IPS-20b (cell line): ENCODE results near the gene DUOXA1.

Experiments used
- H3K27ac ChIP-seq: one replicate; pipeline ENCODE4 v1.5.1; 2013; ENCODE audit warnings: low read length
- H3K27me3 ChIP-seq: 2 replicates; pipeline ENCODE4 v1.6.1; 2013; ENCODE audit warnings: mild to moderate bottlenecking, low read length, inconsistent platforms; ENCODE audit not compliant: insufficient read depth
- H3K36me3 ChIP-seq: 2 replicates; pipeline ENCODE4 v1.6.1; 2013; ENCODE audit warnings: low read depth, mild to moderate bottlenecking, inconsistent platforms, low read length, moderate library complexity; ENCODE audit not compliant: insufficient read depth
- H3K4me1 ChIP-seq: 2 replicates; pipeline ENCODE4 v1.6.1; 2013; ENCODE audit warnings: mild to moderate bottlenecking, control low read depth, inconsistent platforms, low read length, moderate library complexity; ENCODE audit not compliant: insufficient read depth
- H3K4me3 ChIP-seq: 2 replicates; pipeline ENCODE4 v1.5.1; 2013; ENCODE audit warnings: mild to moderate bottlenecking, low read length, inconsistent platforms
- H3K9ac ChIP-seq: 2 replicates; pipeline ENCODE4 v1.6.1; 2013; ENCODE audit warnings: low read depth, mild to moderate bottlenecking, inconsistent platforms, low read length, moderate library complexity
- H3K9me3 ChIP-seq: 2 replicates; pipeline ENCODE4 v1.6.1; 2013; ENCODE audit warnings: mild to moderate bottlenecking, low read depth, low read length, inconsistent platforms; ENCODE audit not compliant: insufficient read depth

The DUOXA1 gene

GRCh38 chr15:45116006-45116481 is 13.6 kb downstream of the DUOXA1 start:
- no peak overlapping the region for H3K4me3 ChIP-seq
- peaks cover 100% of the 10 kb centered on the region for H3K27me3 ChIP-seq

DNA sequence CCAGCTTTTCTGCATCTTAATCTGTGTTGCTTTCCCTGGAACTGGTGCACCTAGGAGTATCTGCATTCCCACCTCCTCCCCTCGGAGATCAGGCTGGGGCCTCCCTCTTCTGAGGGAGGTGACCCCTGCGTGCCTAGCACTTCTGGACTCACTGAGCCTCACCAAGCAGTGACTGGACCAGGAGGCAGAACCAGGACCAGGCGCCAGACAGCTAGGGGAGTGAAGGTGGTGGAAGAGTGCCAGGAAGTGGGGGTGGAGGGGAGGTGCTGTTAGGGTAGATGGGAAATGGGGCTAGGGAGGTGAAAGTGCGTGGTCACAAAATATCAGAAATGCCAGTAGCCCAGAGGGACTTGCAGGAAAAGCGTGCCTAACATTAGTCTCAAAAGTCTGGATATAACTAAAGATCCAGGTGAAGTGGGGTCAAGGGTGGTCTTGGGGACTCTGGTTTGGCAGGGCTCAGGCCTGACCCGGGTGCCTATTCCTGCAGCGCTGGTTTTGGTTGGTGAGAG is 14.3 kb downstream of the DUOXA1 start:
- H3K27ac ChIP-seq = no peak overlapping the region
- H3K36me3 ChIP-seq = no peaks in the 10 kb centered on the region
- no peak overlapping the region for H3K4me3 ChIP-seq
- H3K4me1 ChIP-seq = no peaks in the 10 kb centered on the region; the same call in 1 of the 2 replicates
- H3K27me3 ChIP-seq = peaks cover 99% of the 10 kb centered on the region
- H3K9me3 ChIP-seq = peaks cover 11% of the 10 kb centered on the region; the same call in 1 of the 2 replicates
- H3K9ac ChIP-seq = no peak overlapping the region

More at GRCh38 chr15:45116006-45116481, 13.6 kb downstream of the DUOXA1 start:
- H3K27ac ChIP-seq = no peak overlapping the region
- H3K4me1 ChIP-seq = no peaks in the 10 kb centered on the region; the same call in 1 of the 2 replicates
- H3K9ac ChIP-seq = no peak overlapping the region
- peaks cover 11% of the 10 kb centered on the region; the same call in 1 of the 2 replicates for H3K9me3 ChIP-seq
- no peaks in the 10 kb centered on the region for H3K36me3 ChIP-seq

DNA sequence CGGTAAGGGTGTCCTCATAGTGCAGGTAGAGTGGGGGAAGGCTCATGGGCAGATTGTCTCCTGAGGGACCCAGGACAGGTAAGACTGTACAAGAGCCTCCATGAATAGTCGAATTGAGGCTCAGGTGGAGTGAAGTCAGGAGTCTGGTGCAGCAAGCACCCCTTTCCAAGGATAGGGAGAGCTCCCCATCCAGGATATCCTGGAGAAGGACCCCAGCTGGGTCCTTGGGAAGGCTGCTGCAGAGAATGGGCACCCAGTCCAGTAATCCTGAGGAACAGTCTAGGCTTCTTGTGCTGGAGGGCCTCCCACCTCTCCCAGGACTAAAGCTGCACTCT is 15.0 kb downstream of the DUOXA1 start:
- peaks cover 11% of the 10 kb centered on the region; the same call in 1 of the 2 replicates for H3K9me3 ChIP-seq
- H3K27ac ChIP-seq = no peak overlapping the region
- H3K36me3 ChIP-seq = no peaks in the 10 kb centered on the region
- H3K4me3 ChIP-seq = no peak overlapping the region
- no peak overlapping the region for H3K9ac ChIP-seq
- peaks cover 99% of the 10 kb centered on the region for H3K27me3 ChIP-seq
- no peaks in the 10 kb centered on the region; the same call in 1 of the 2 replicates for H3K4me1 ChIP-seq

DNA sequence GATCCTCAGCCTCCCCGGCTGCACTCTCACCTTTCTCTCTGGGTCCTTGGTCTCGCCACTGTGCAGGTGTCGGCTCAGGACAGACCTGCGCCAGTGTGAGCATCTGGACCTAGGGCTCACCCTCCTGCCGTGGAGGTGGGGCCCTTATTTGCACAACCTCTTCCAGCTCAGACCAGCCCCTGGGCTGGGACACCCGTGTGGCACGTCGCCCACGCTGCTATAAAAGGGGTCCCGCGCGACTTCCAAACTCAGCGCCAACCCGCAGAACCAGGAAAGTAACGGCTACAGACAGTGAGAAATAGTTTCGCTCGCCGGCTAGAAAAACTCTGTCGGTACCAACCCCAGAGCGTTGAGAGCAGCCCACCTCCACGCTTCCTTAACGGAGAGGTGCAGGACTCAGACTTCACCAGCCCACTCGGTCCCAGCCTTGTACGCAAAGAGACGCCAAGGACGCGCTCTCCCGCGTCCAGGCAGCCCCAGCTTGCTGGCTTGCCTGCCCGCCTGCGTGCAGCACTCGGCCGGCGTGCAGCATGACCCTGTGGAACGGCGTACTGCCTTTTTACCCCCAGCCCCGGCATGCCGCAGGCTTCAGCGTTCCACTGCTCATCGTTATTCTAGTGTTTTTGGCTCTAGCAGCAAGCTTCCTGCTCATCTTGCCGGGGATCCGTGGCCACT is 15.5 kb downstream of the DUOXA1 start, which contains the start of the genes DUOX2 and DUOXA2:
Gene DUOX2, minus strand, starts transcription at position 97 of the 675 bp plus-strand sequence. CDS start 761 bp downstream, outside the sequence.
Gene DUOXA2, plus strand, starts transcription at position 251 of the 675 bp plus-strand sequence. Its CDS starts 280 bp downstream, at position 531.
- no peaks in the 10 kb centered on the region; the same call in 1 of the 2 replicates for H3K4me1 ChIP-seq
- no peak within 1 kb of the TSS for H3K9ac ChIP-seq
- peak within 1 kb of the TSS; percentile 50; the same call in 1 of the 2 replicates for H3K4me3 ChIP-seq
- no peaks in the 10 kb centered on the region for H3K36me3 ChIP-seq
- peaks cover 99% of the 10 kb centered on the region for H3K27me3 ChIP-seq
- no peak within 1 kb of the TSS for H3K27ac ChIP-seq
- H3K9me3 ChIP-seq = peaks cover 11% of the 10 kb centered on the region; the same call in 1 of the 2 replicates

DNA sequence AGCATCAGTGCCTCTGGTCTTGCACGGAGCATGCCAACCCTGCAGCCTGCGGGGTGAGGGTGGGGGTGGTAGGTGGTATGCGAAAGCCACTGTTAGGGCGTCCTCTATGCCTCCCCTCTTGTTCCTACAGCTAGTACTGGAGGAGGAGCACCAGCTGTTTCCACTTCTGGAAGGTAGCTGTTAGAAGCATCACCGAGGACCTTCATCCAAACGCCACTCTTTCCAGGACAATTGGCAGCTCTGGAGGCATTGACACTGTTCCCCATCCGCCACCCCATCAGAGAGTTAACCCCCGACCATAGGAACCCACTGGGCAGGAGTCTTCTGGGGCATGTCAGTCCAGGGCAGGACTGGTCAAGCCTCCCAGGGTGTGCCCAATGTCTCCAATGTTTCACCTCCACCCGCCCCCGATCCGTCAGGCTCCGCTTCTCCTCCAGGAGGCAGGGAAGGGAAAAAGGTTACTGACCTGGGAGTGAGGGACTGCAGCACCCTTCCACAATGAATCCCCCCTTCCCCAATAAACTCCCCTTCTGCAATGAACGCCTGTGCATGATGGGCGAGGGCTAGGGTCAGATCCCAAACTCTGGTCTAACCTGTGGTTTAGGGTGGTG is 16.2 kb downstream of the DUOXA1 start:
- Histone ChIP-seq H3K4me1 (no peaks in the 10 kb centered on the region; the same call in 1 of the 2 replicates), H3K27me3 (peaks cover 99% of the 10 kb centered on the region), H3K9me3 (peaks cover 11% of the 10 kb centered on the region; the same call in 1 of the 2 replicates), H3K9ac (no peak overlapping the region), H3K4me3 (peak overlapping the region; percentile 50; the same call in 1 of the 2 replicates), H3K27ac (no peak overlapping the region), H3K36me3 (no peaks in the 10 kb centered on the region)

DNA sequence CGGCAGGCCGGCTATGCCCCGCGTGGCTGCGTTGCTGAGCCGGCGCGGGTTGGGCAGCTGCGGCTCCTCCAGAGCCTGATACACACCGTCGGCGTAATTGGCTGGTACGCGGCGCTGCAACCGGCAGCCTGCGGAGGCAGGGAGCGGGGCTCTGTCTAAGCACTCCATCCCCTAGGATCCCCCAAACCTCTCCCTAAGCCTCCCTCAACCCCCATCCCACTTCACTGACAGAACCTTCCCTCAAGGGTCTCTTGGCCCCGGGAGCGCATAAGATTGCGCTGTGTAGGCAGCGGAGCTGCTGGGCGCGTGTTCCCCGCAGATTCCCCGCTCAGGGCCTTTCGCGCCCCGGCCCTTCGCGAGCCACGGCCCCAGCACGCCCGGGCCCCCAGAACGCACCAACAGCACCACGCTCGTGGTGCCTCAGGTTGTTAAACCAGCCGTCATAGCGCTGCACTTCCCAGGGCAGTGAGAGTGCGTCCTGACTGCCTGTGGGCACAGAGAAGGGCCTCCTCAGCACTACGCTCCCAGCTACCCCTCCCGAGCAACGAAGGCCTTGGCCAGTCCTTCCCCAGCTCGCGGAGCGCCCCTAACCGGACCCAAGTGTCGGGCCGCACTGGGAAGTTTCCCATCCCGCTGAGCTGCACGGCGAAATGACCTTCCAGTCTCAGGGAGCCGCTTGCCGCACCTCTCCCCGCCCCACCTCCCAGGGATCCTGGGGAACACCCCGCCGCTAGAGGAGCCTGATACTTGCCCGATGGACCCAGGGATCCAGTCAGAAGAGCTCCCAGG is 16.9 kb downstream of the DUOXA1 start:
- Histone ChIP-seq H3K36me3 (no peaks in the 10 kb centered on the region), H3K9me3 (peaks cover 11% of the 10 kb centered on the region; the same call in 1 of the 2 replicates), H3K27me3 (peaks cover 99% of the 10 kb centered on the region), H3K9ac (no peak overlapping the region), H3K27ac (no peak overlapping the region), H3K4me1 (no peaks in the 10 kb centered on the region; the same call in 1 of the 2 replicates), H3K4me3 (peak overlapping the region; percentile 50; the same call in 1 of the 2 replicates)

- no peaks in the 10 kb centered on the region for H3K36me3 ChIP-seq
- no peak overlapping the region for H3K9ac ChIP-seq
- H3K9me3 ChIP-seq = peaks cover 11% of the 10 kb centered on the region; the same call in 1 of the 2 replicates
- peak overlapping the region; percentile 50; the same call in 1 of the 2 replicates for H3K4me3 ChIP-seq
- H3K27me3 ChIP-seq = peaks cover 93% of the 10 kb centered on the region
- no peaks in the 10 kb centered on the region; the same call in 1 of the 2 replicates for H3K4me1 ChIP-seq
- H3K27ac ChIP-seq = no peak overlapping the region
These were observed 17.5 kb downstream of the DUOXA1 start for GRCh38 chr15:45112143-45112590.

- Histone ChIP-seq H3K27me3 (peaks cover 93% of the 10 kb centered on the region), H3K9me3 (peaks cover 11% of the 10 kb centered on the region; the same call in 1 of the 2 replicates), H3K36me3 (no peaks in the 10 kb centered on the region), H3K4me1 (no peaks in the 10 kb centered on the region; the same call in 1 of the 2 replicates), H3K4me3 (no peak overlapping the region; the same call in 1 of the 2 replicates), H3K27ac (no peak overlapping the region), H3K9ac (no peak overlapping the region)
These were observed 18.1 kb downstream of the DUOXA1 start for GRCh38 chr15:45111390-45112142.

DNA sequence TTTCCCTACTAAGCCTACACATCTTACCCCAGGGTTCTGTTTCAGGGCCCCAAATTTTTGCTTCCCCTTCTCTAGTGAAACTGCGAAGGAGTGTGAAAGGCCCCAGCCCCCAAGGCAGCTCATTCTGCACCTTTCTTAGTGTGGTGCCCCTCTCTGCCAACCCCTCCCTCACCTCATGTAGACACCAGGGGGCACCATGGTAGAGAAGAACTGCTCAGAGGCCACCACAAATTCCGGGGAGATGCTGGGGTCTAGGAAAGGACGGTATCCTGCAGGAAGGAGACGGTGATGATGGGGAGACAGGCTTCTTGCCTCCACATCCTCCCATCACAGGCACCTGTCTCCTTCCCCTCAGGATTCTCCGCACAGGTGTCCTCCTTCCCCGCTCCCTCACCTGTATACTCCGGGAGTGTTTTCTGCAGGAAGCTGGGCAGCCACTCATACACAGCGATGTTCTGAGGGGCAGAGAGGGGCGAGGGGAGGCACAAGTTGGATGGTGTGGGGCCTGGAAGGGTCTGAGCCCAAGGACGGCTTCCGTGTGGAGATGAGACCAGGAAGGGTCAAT is 19.3 kb downstream of the DUOXA1 start:
- Histone ChIP-seq H3K4me1 (no peaks in the 10 kb centered on the region; the same call in 1 of the 2 replicates), H3K27ac (no peak overlapping the region), H3K4me3 (no peak overlapping the region), H3K9ac (no peak overlapping the region), H3K27me3 (peaks cover 93% of the 10 kb centered on the region), H3K36me3 (no peaks in the 10 kb centered on the region), H3K9me3 (peaks cover 4% of the 10 kb centered on the region; the same call in 1 of the 2 replicates)

- H3K4me1 ChIP-seq = no peaks in the 10 kb centered on the region; the same call in 1 of the 2 replicates
- no peak overlapping the region for H3K4me3 ChIP-seq
- H3K27ac ChIP-seq = no peak overlapping the region
- H3K9me3 ChIP-seq = peaks cover 4% of the 10 kb centered on the region; the same call in 1 of the 2 replicates
- peaks cover 72% of the 10 kb centered on the region for H3K27me3 ChIP-seq
- no peaks in the 10 kb centered on the region for H3K36me3 ChIP-seq
- no peak overlapping the region for H3K9ac ChIP-seq
These were observed 21.6 kb downstream of the DUOXA1 start for GRCh38 chr15:45107941-45108630.
